GM21529 (cell line): Measurements from ENCODE around the gene DENND5B.
A peak's percentile ranks its signal among the peaks of the same experiment; 100 is the strongest.
"Not testable (repeated sequence)": the region's sequence is repeated elsewhere in the genome, so short reads cannot be mapped to it uniquely, and the experiment has no call there.

Source experiments
- ATAC-seq: cut with Tn5 transposase; IDR thresholded peaks from one replicate; pipeline ENCODE4 v1.9.1; 2021; ENCODE audit not compliant: unreplicated experiment

DENND5B gene

GRCh38 chr12:31387466-31387865 is 203.5 kb downstream of the DENND5B start:
- ATAC-seq = no peak

GRCh38 chr12:31387011-31387410 is 203.9 kb downstream of the DENND5B start:
- no peak for ATAC-seq

- no peak for ATAC-seq
Observed at GRCh38 chr12:31386364-31386777, 204.6 kb downstream of the DENND5B start.

- not testable (repeated sequence) for ATAC-seq
Observed at GRCh38 chr12:31377210-31377609, 213.7 kb downstream of the DENND5B start.

GRCh38 chr12:31375422-31375821 is 215.5 kb downstream of the DENND5B start:
- not testable (repeated sequence) for ATAC-seq

- no peak for ATAC-seq
Observed at GRCh38 chr12:31371256-31371620, 219.7 kb downstream of the DENND5B start.

- ATAC-seq = no peak
Observed at GRCh38 chr12:31370531-31371255, 220.2 kb downstream of the DENND5B start.

- no peak for ATAC-seq
Observed at GRCh38 chr12:31369712-31370521, 221.0 kb downstream of the DENND5B start.

GRCh38 chr12:31368666-31369361 is 222.1 kb downstream of the DENND5B start:
- no peak for ATAC-seq

- no peak for ATAC-seq
Observed at GRCh38 chr12:31366104-31366621, 224.8 kb downstream of the DENND5B start.

GRCh38 chr12:31363831-31364230 is 227.1 kb downstream of the DENND5B start:
- ATAC-seq = no peak

- peak; percentile 3 for ATAC-seq
Observed at GRCh38 chr12:31363416-31363809, 227.5 kb downstream of the DENND5B start.

- ATAC-seq = peak; percentile 78
Observed at GRCh38 chr12:31362759-31363415, 228.0 kb downstream of the DENND5B start.

GRCh38 chr12:31362115-31362758 is 228.7 kb downstream of the DENND5B start:
- peak; percentile 50 for ATAC-seq

- ATAC-seq = no peak
Observed at GRCh38 chr12:31361730-31362114, 229.2 kb downstream of the DENND5B start.

GRCh38 chr12:31355747-31356107 is 235.2 kb downstream of the DENND5B start:
- ATAC-seq = no peak

GRCh38 chr12:31353750-31354708 is 236.9 kb downstream of the DENND5B start:
- no peak for ATAC-seq

GRCh38 chr12:31346267-31346666 is 244.7 kb downstream of the DENND5B start:
- no peak for ATAC-seq

GRCh38 chr12:31343139-31343538 is 247.8 kb downstream of the DENND5B start:
- ATAC-seq = no peak
